HUES64 (cell line): ENCODE measurements around the gene CNTNAP5.

Source experiments
- H3K27ac ChIP-seq: 2 replicates; pipeline ENCODE4 v1.7.0; 2013; ENCODE audit warnings: low read depth, low read length, inconsistent platforms
- H3K27me3 ChIP-seq: 2 replicates; pipeline ENCODE4 v1.6.1; 2013; ENCODE audit warnings: mild to moderate bottlenecking, low read length; ENCODE audit not compliant: insufficient read depth
- H3K36me3 ChIP-seq: 2 replicates; pipeline ENCODE4 v1.6.1; 2013; ENCODE audit warnings: mild to moderate bottlenecking, low read length; ENCODE audit not compliant: insufficient read depth
- H3K4me1 ChIP-seq: 2 replicates; pipeline ENCODE4 v1.6.1; 2013; ENCODE audit warnings: mild to moderate bottlenecking, low read length, moderate library complexity; ENCODE audit not compliant: insufficient read depth
- H3K4me3 ChIP-seq: 2 replicates; pipeline ENCODE4 v1.5.1; 2013; ENCODE audit warnings: mild to moderate bottlenecking, low read length, moderate library complexity
- H3K9ac ChIP-seq: 2 replicates; pipeline ENCODE4 v1.6.1; 2013; ENCODE audit warnings: mild to moderate bottlenecking, low read depth, low read length
- H3K9me3 ChIP-seq: 2 replicates; pipeline ENCODE4 v1.6.1; 2013; ENCODE audit warnings: low read depth, low read length; ENCODE audit not compliant: insufficient read depth
- WGBS: fragments of 150-250, 120-280 bp; methylation state at CpG from one replicate; pipeline ENCODE4 v1.1.7; 2013; ENCODE audit warnings: missing lambda C conversion rate; 5-methylcytosine and 5-hydroxymethylcytosine counted together

The CNTNAP5 gene

GRCh38 chr2:124692216-124692615 lies 667.1 kb downstream of the CNTNAP5 start:
- H3K4me1 ChIP-seq = no peaks in the 10 kb centered on the region
- no peaks in the 10 kb centered on the region for H3K27me3 ChIP-seq
- H3K27ac ChIP-seq = no peak overlapping the region
- H3K4me3 ChIP-seq = no peak overlapping the region
- H3K9ac ChIP-seq = no peak overlapping the region
- 0 out of 2 replicates have a peak, but pooled peaks cover 3% of the 10 kb centered on the region for H3K9me3 ChIP-seq
- no peaks in the 10 kb centered on the region for H3K36me3 ChIP-seq

- Histone ChIP-seq H3K27me3 (no peaks in the 10 kb centered on the region), H3K9ac (no peak overlapping the region), H3K27ac (no peak overlapping the region), H3K4me3 (no peak overlapping the region), H3K4me1 (no peaks in the 10 kb centered on the region), H3K36me3 (no peaks in the 10 kb centered on the region), H3K9me3 (0 out of 2 replicates have a peak, but pooled peaks cover 3% of the 10 kb centered on the region)
- 100% methylated on average over 1 of the region's 1 CpG for WGBS
These were observed 667.6 kb downstream of the CNTNAP5 start for GRCh38 chr2:124692707-124693106.

- Histone ChIP-seq H3K36me3 (no peaks in the 10 kb centered on the region), H3K9ac (no peak overlapping the region), H3K4me3 (no peak overlapping the region), H3K9me3 (0 out of 2 replicates have a peak, but pooled peaks cover 3% of the 10 kb centered on the region), H3K27me3 (no peaks in the 10 kb centered on the region), H3K27ac (no peak overlapping the region), H3K4me1 (no peaks in the 10 kb centered on the region)
- WGBS = 100% methylated on average over 1 of the region's 1 CpG
These were observed 668.1 kb downstream of the CNTNAP5 start for GRCh38 chr2:124693156-124693555.

- 80% methylated on average over 3 of the region's 4 CpGs for WGBS
These were observed 674.0 kb downstream of the CNTNAP5 start for GRCh38 chr2:124698979-124699565.

GRCh38 chr2:124702777-124703176 lies 677.7 kb downstream of the CNTNAP5 start:
- Histone ChIP-seq H3K4me3 (no peak overlapping the region), H3K9ac (no peak overlapping the region), H3K9me3 (no peaks in the 10 kb centered on the region), H3K27ac (no peak overlapping the region), H3K36me3 (no peaks in the 10 kb centered on the region), H3K4me1 (no peaks in the 10 kb centered on the region), H3K27me3 (no peaks in the 10 kb centered on the region)

More at GRCh38 chr2:124698979-124699565, 674.0 kb downstream of the CNTNAP5 start:
- H3K9ac ChIP-seq = no peak overlapping the region
- no peaks in the 10 kb centered on the region for H3K9me3 ChIP-seq
- H3K27me3 ChIP-seq = no peaks in the 10 kb centered on the region
- no peak overlapping the region for H3K27ac ChIP-seq
- no peaks in the 10 kb centered on the region for H3K36me3 ChIP-seq
- no peak overlapping the region for H3K4me3 ChIP-seq
- no peaks in the 10 kb centered on the region for H3K4me1 ChIP-seq

- 73% methylated on average over 4 of the region's 5 CpGs for WGBS
- Histone ChIP-seq H3K9me3 (no peaks in the 10 kb centered on the region), H3K9ac (no peak overlapping the region), H3K27ac (no peak overlapping the region), H3K36me3 (no peaks in the 10 kb centered on the region), H3K4me1 (no peaks in the 10 kb centered on the region), H3K27me3 (no peaks in the 10 kb centered on the region), H3K4me3 (no peak overlapping the region)
These were observed 679.2 kb downstream of the CNTNAP5 start for GRCh38 chr2:124704071-124704925.

- no peaks in the 10 kb centered on the region for H3K9me3 ChIP-seq
- H3K9ac ChIP-seq = no peak overlapping the region
- H3K4me1 ChIP-seq = no peaks in the 10 kb centered on the region
- 93% methylated on average over 3 of the region's 3 CpGs for WGBS
- no peaks in the 10 kb centered on the region for H3K36me3 ChIP-seq
- no peak overlapping the region for H3K27ac ChIP-seq
- no peaks in the 10 kb centered on the region for H3K27me3 ChIP-seq
- no peak overlapping the region for H3K4me3 ChIP-seq
These were observed 683.6 kb downstream of the CNTNAP5 start for GRCh38 chr2:124708661-124709060.

- H3K4me1 ChIP-seq = no peaks in the 10 kb centered on the region
- no peaks in the 10 kb centered on the region for H3K36me3 ChIP-seq
- no peak overlapping the region for H3K9ac ChIP-seq
- no peak overlapping the region for H3K27ac ChIP-seq
- H3K9me3 ChIP-seq = no peaks in the 10 kb centered on the region
- WGBS = 100% methylated on average over 2 of the region's 2 CpGs
- H3K27me3 ChIP-seq = no peaks in the 10 kb centered on the region
- H3K4me3 ChIP-seq = no peak overlapping the region
These were observed 688.9 kb downstream of the CNTNAP5 start for GRCh38 chr2:124713969-124714368.

GRCh38 chr2:124725187-124725586 lies 700.1 kb downstream of the CNTNAP5 start:
- Histone ChIP-seq H3K4me3 (no peak overlapping the region), H3K9me3 (no peaks in the 10 kb centered on the region), H3K4me1 (no peaks in the 10 kb centered on the region)

GRCh38 chr2:124740636-124741035 lies 715.5 kb downstream of the CNTNAP5 start:
- Histone ChIP-seq H3K4me1 (no peaks in the 10 kb centered on the region), H3K4me3 (no peak overlapping the region), H3K9ac (no peak overlapping the region), H3K27ac (no peak overlapping the region), H3K27me3 (no peaks in the 10 kb centered on the region), H3K9me3 (no peaks in the 10 kb centered on the region), H3K36me3 (no peaks in the 10 kb centered on the region)
- WGBS = 76% methylated on average over 2 of the region's 2 CpGs

More at GRCh38 chr2:124725187-124725586, 700.1 kb downstream of the CNTNAP5 start:
- Histone ChIP-seq H3K9ac (no peak overlapping the region), H3K27ac (no peak overlapping the region), H3K27me3 (no peaks in the 10 kb centered on the region), H3K36me3 (no peaks in the 10 kb centered on the region)

GRCh38 chr2:124753842-124754241 lies 728.8 kb downstream of the CNTNAP5 start:
- no peaks in the 10 kb centered on the region for H3K27me3 ChIP-seq
- WGBS = 88% methylated on average over 3 of the region's 3 CpGs
- H3K9me3 ChIP-seq = no peaks in the 10 kb centered on the region

More at GRCh38 chr2:124753842-124754241, 728.8 kb downstream of the CNTNAP5 start:
- no peak overlapping the region for H3K27ac ChIP-seq
- H3K4me1 ChIP-seq = peaks cover 4% of the 10 kb centered on the region; the same call in 1 of the 2 replicates
- H3K4me3 ChIP-seq = no peak overlapping the region
- H3K36me3 ChIP-seq = no peaks in the 10 kb centered on the region
- no peak overlapping the region for H3K9ac ChIP-seq
